Nephron (organoid): ENCODE results near the gene TOB1.
A peak's percentile ranks its signal among the peaks of the same experiment; 100 is the strongest.

Source experiments
- H3K27ac Mint-ChIP-seq, 3 experiments: 2 replicates each; pipeline ENCODE4 v1.8.0; 2020; ENCODE audit warnings: mixed read lengths in 3 of 3, mild to moderate bottlenecking in 2 of 3, moderate library complexity in 1 of 3
- H3K27me3 Mint-ChIP-seq: 2 replicates; pipeline ENCODE4 v1.8.0; 2021; ENCODE audit warnings: low read depth, mild to moderate bottlenecking, moderate library complexity, mixed read lengths
- H3K36me3 Mint-ChIP-seq: 2 replicates; pipeline ENCODE4 v1.8.0; 2020; ENCODE audit warnings: low read depth, mixed read lengths
- H3K4me1 Mint-ChIP-seq: 2 replicates; pipeline ENCODE4 v1.8.0; 2020; ENCODE audit warnings: mixed read lengths
- H3K4me3 Mint-ChIP-seq, 3 experiments: 2 replicates each; pipeline ENCODE4 v1.8.0; 2020; ENCODE audit warnings: mild to moderate bottlenecking in 3 of 3, mixed read lengths in 3 of 3, moderate library complexity in 2 of 3
- H3K9me3 Mint-ChIP-seq: 2 replicates; pipeline ENCODE4 v1.8.0; 2020; ENCODE audit warnings: mixed read lengths
- CTCF ChIP-seq, 3 experiments: fragments of 200-600 bp; sonication (generic); IDR thresholded peaks; one replicate each; pipeline ENCODE4 v1.5.0; 2021; ENCODE audit warnings: antibody characterized with exemption in 3 of 3; ENCODE audit not compliant: unreplicated experiment in 3 of 3

Gene TOB1

GRCh38 chr17:50884439-50885311 lies 18.5 kb upstream of the TOB1 start:
- Mint-ChIP-seq H3K4me1 (no peaks in the 10 kb centered on the region), H3K9me3 (no peaks in the 10 kb centered on the region), H3K36me3 (no peaks in the 10 kb centered on the region), H3K27ac (peak overlapping the region in 2 of 3 experiments; percentile 2 to 48), H3K4me3 (no peak overlapping the region), H3K27me3 (peaks cover 4% of the 10 kb centered on the region)
- no peak for TF ChIP-seq CTCF (IDR thresholded peaks at IDR 0.05; ENCODE audit: unreplicated experiment in 3 of 3)

GRCh38 chr17:50883850-50884438 lies 17.8 kb upstream of the TOB1 start:
- no peaks in the 10 kb centered on the region for H3K36me3 Mint-ChIP-seq
- H3K27me3 Mint-ChIP-seq: peaks cover 4% of the 10 kb centered on the region
- H3K4me1 Mint-ChIP-seq: no peaks in the 10 kb centered on the region
- TF ChIP-seq CTCF (IDR thresholded peaks at IDR 0.05; ENCODE audit: unreplicated experiment in 3 of 3): no peak
- peaks cover 2% of the 10 kb centered on the region for H3K9me3 Mint-ChIP-seq
- H3K27ac Mint-ChIP-seq: peak overlapping the region in 2 of 3 experiments; percentile 2 to 48
- no peak overlapping the region for H3K4me3 Mint-ChIP-seq

- TF ChIP-seq CTCF (IDR thresholded peaks at IDR 0.05; ENCODE audit: unreplicated experiment in 3 of 3): no peak
- H3K27ac Mint-ChIP-seq: no peak overlapping the region
- no peaks in the 10 kb centered on the region for H3K36me3 Mint-ChIP-seq
- H3K4me1 Mint-ChIP-seq: no peaks in the 10 kb centered on the region
- no peaks in the 10 kb centered on the region for H3K27me3 Mint-ChIP-seq
- no peak overlapping the region for H3K4me3 Mint-ChIP-seq
- H3K9me3 Mint-ChIP-seq: peaks cover 3% of the 10 kb centered on the region
Observed at GRCh38 chr17:50882851-50883250, 16.7 kb upstream of the TOB1 start.

GRCh38 chr17:50881182-50881581 lies 15.0 kb upstream of the TOB1 start:
- Mint-ChIP-seq H3K4me1 (no peaks in the 10 kb centered on the region), H3K9me3 (peaks cover 3% of the 10 kb centered on the region), H3K27me3 (no peaks in the 10 kb centered on the region), H3K27ac (no peak overlapping the region), H3K36me3 (no peaks in the 10 kb centered on the region), H3K4me3 (no peak overlapping the region)
- no peak for TF ChIP-seq CTCF (IDR thresholded peaks at IDR 0.05; ENCODE audit: unreplicated experiment in 3 of 3)

- H3K27ac Mint-ChIP-seq: no peak overlapping the region
- no peak overlapping the region for H3K4me3 Mint-ChIP-seq
Observed at GRCh38 chr17:50879086-50879485, 12.9 kb upstream of the TOB1 start.

More at GRCh38 chr17:50879086-50879485, 12.9 kb upstream of the TOB1 start:
- Mint-ChIP-seq H3K27me3 (no peaks in the 10 kb centered on the region), H3K4me1 (no peaks in the 10 kb centered on the region), H3K9me3 (peaks cover 3% of the 10 kb centered on the region), H3K36me3 (no peaks in the 10 kb centered on the region)
- no peak for TF ChIP-seq CTCF (IDR thresholded peaks at IDR 0.05; ENCODE audit: unreplicated experiment in 3 of 3)
